Measurements from ENCODE around the gene ZC2HC1C. TPM values are rescaled to one million over a fixed set of nuclear protein-coding genes. Genes with fewer than 3 reads are reported as not detected.

Gene ZC2HC1C
- total and polyA plus RNA-seq, 10 of the 15 experiments (the other 5 are each of a cell fraction or from before 2014, with no cell fraction given): 0.92 to 3.7 (median 1.6) TPM

GRCh38 chr14:75121552-75121951 lies 52.1 kb downstream of the ZC2HC1C start:
- in situ Hi-C loops (cut with MboI) (loop anchor here (10.0 kb wide), 2 partner anchors 363 to 533 kb away; no protein-coding TSS in a partner anchor), intact Hi-C loops (cut with micrococcal nuclease; ENCODE audit: unreplicated experiment) (no loop called here)
- Histone ChIP-seq H3K9ac (ENCODE audit: control insufficient read depth, insufficient read depth, low read length) (no peak overlapping the region), H3K79me2 (ENCODE audit: control insufficient read depth, insufficient read depth, low read length) (peaks cover 15% of the 10 kb centered on the region), H3K27ac (ENCODE audit: control insufficient read depth, insufficient read depth) (no peak overlapping the region), H3K4me2 (ENCODE audit: control insufficient read depth, insufficient read depth) (no peak overlapping the region), H4K20me1 (ENCODE audit: control insufficient read depth, insufficient read depth) (no peaks in the 10 kb centered on the region), H3K9me3 (replicated peaks; ENCODE audit: control insufficient read depth, insufficient read depth, low read length) (no peaks in the 10 kb centered on the region), H3K36me3 (ENCODE audit: control insufficient read depth in 2 of 2, insufficient read depth in 2 of 2, low read length in 1 of 2) (peaks cover 0 to 14% of the 10 kb centered on the region in 2 experiments; a peak in 2 of 4 replicates), H2AFZ (ENCODE audit: control insufficient read depth, low read depth, low read length) (no peak overlapping the region), H3K4me1 (ENCODE audit: control insufficient read depth, insufficient read depth, low read length) (no peaks in the 10 kb centered on the region), H3K27me3 (replicated peaks in 1 of 2; ENCODE audit: control insufficient read depth in 2 of 2, insufficient read depth in 2 of 2, low read length in 1 of 2) (no peaks in the 10 kb centered on the region), H3K4me3 (no peak overlapping the region)
- TF ChIP-seq TAF1 (IDR thresholded peaks at IDR 0.05; ENCODE audit: borderline replicate concordance, low read depth, low read length): no peak
- TF ChIP-seq SREBF2 (IDR thresholded peaks at IDR 0.05; ENCODE audit: low read length): no peak
- TF ChIP-seq, protein P1, sequence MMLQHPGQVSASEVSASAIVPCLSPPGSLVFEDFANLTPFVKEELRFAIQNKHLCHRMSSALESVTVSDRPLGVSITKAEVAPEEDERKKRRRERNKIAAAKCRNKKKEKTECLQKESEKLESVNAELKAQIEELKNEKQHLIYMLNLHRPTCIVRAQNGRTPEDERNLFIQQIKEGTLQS (IDR thresholded peaks at IDR 0.05; ENCODE audit: borderline replicate concordance, extremely low read depth, low read depth, low read length): no peak
- TF ChIP-seq SUPT20H (IDR thresholded peaks at IDR 0.05; ENCODE audit: borderline replicate concordance, control insufficient read depth, low read depth, low read length): no peak
- TF ChIP-seq YBX1 (IDR thresholded peaks at IDR 0.05): no peak
- no peak for TF ChIP-seq EGR1 (IDR thresholded peaks at IDR 0.05; ENCODE audit: borderline replicate concordance in 1 of 2, low read depth in 2 of 2, low read length in 2 of 2)
- no peak for TF ChIP-seq NFYA (IDR thresholded peaks at IDR 0.05; ENCODE audit: borderline replicate concordance, low read depth, low read length)
- TF ChIP-seq STAT3 (IDR thresholded peaks at IDR 0.05; ENCODE audit: low read depth, low read length): no peak
- TF ChIP-seq IRF5 (IDR thresholded peaks at IDR 0.05; ENCODE audit: borderline replicate concordance): no peak
- no peak for TF ChIP-seq ZZZ3 (IDR thresholded peaks at IDR 0.05; ENCODE audit: control insufficient read depth, insufficient read length, low read depth)
- TF ChIP-seq SP1 (IDR thresholded peaks at IDR 0.05; ENCODE audit: low read depth, low read length): no peak
- TF ChIP-seq ZNF217 (IDR thresholded peaks at IDR 0.05): no peak
- no peak for TF ChIP-seq IRF4 (IDR thresholded peaks at IDR 0.05; ENCODE audit: low read depth, low read length)
- TF ChIP-seq, protein P2, sequence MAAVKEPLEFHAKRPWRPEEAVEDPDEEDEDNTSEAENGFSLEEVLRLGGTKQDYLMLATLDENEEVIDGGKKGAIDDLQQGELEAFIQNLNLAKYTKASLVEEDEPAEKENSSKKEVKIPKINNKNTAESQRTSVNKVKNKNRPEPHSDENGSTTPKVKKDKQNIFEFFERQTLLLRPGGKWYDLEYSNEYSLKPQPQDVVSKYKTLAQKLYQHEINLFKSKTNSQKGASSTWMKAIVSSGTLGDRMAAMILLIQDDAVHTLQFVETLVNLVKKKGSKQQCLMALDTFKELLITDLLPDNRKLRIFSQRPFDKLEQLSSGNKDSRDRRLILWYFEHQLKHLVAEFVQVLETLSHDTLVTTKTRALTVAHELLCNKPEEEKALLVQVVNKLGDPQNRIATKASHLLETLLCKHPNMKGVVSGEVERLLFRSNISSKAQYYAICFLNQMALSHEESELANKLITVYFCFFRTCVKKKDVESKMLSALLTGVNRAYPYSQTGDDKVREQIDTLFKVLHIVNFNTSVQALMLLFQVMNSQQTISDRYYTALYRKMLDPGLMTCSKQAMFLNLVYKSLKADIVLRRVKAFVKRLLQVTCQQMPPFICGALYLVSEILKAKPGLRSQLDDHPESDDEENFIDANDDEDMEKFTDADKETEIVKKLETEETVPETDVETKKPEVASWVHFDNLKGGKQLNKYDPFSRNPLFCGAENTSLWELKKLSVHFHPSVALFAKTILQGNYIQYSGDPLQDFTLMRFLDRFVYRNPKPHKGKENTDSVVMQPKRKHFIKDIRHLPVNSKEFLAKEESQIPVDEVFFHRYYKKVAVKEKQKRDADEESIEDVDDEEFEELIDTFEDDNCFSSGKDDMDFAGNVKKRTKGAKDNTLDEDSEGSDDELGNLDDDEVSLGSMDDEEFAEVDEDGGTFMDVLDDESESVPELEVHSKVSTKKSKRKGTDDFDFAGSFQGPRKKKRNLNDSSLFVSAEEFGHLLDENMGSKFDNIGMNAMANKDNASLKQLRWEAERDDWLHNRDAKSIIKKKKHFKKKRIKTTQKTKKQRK (IDR thresholded peaks at IDR 0.05; ENCODE audit: low read depth, low read length): no peak
- no peak for TF ChIP-seq MEF2B (IDR thresholded peaks at IDR 0.05; ENCODE audit: partially characterized antibody, poor library complexity, severe bottlenecking)
- TF ChIP-seq ZNF622 (IDR thresholded peaks at IDR 0.05): no peak
- BruUV-seq (replicated peaks): no TSS peak
- ATAC-seq (no peak), DNase-seq (ENCODE audit: low read depth, low spot score) (no peak), FAIRE-seq (no peak)
- ChIA-PET POLR2A (interaction anchor here (0.5 kb wide), 1 partner anchor 358 kb away, joined by 7 read pairs; no protein-coding TSS in a partner anchor), CTCF (interaction anchor here (11.2 kb wide), 1 partner anchor 178 kb away, joined by 279 read pairs; no protein-coding TSS in a partner anchor), RAD21 (ENCODE audit: unreplicated experiment) (no interaction called here), SMC1A (ENCODE audit: uncharacterized antibody, unreplicated experiment) (interaction anchor here (1.5 kb wide), 1 partner anchor 15 kb away, joined by 3 read pairs; no protein-coding TSS in a partner anchor)
- WGBS (ENCODE audit: insufficient coverage, insufficient replicate concordance, low lambda C conversion rate, missing lambda C conversion rate): over 99% methylated on average over 7 of the region's 7 CpGs

All from GM12878 (cell line).